Osteoblast (primary cell): ENCODE measurements around the gene SOX6. TPM values are rescaled to one million over a fixed set of nuclear protein-coding genes. Genes with fewer than 3 reads are reported as not detected.

Experiments
- DNase-seq: peaks from one replicate; pipeline ENCODE4 v3.0.0; 2011; ENCODE audit warnings: low spot score, mixed read lengths; ENCODE audit not compliant: insufficient read length; ENCODE audit errors: missing footprints
- H2AFZ ChIP-seq: 2 replicates; pipeline ENCODE4 v1.6.0; 2011; ENCODE audit warnings: mild to moderate bottlenecking, low read length
- H3K27ac ChIP-seq: 2 replicates; pipeline ENCODE4 v1.5.1; 2011; ENCODE audit warnings: mild to moderate bottlenecking, low read depth, low read length, moderate library complexity
- H3K27me3 ChIP-seq: 2 replicates; pipeline ENCODE4 v1.6.0; 2012; ENCODE audit warnings: mild to moderate bottlenecking, control low read depth, inconsistent platforms, low read length, moderate library complexity; ENCODE audit not compliant: insufficient read depth
- H3K36me3 ChIP-seq: 2 replicates; pipeline ENCODE4 v1.5.1; 2011; ENCODE audit warnings: mild to moderate bottlenecking, low read length, control low read depth, moderate library complexity; ENCODE audit not compliant: insufficient read depth
- H3K4me1 ChIP-seq: 2 replicates; pipeline ENCODE4 v1.5.1; 2011; ENCODE audit warnings: mild to moderate bottlenecking, low read length, control low read depth, moderate library complexity; ENCODE audit not compliant: insufficient read depth
- H3K4me2 ChIP-seq: 2 replicates; pipeline ENCODE4 v1.6.0; 2011; ENCODE audit warnings: mild to moderate bottlenecking, low read length; ENCODE audit not compliant: insufficient read depth
- H3K4me3 ChIP-seq: fragments of 200-600 bp; sonication (generic); 3 replicates; pipeline ENCODE4 v1.5.1; 2012; ENCODE audit warnings: mild to moderate bottlenecking, low read length, inconsistent platforms; ENCODE audit not compliant: insufficient read depth
- H3K79me2 ChIP-seq: 2 replicates; pipeline ENCODE4 v1.6.0; 2012; ENCODE audit warnings: mild to moderate bottlenecking, low read length, control low read depth, inconsistent platforms; ENCODE audit not compliant: insufficient read depth
- H3K9me3 ChIP-seq: 2 replicates; pipeline ENCODE4 v1.5.1; 2011; ENCODE audit warnings: low read depth, low read length, control low read depth
- H4K20me1 ChIP-seq: 2 replicates; pipeline ENCODE4 v1.6.0; 2012; ENCODE audit warnings: mild to moderate bottlenecking, low read length, control low read depth; ENCODE audit not compliant: insufficient read depth
- CTCF ChIP-seq: IDR thresholded peaks from 2 replicates; pipeline ENCODE4 v1.5.1; 2011; ENCODE audit warnings: mild to moderate bottlenecking, low read depth, low read length, moderate library complexity; ENCODE audit errors: extremely low read depth
- total RNA-seq: library from RNA; depleted of rRNA; stranded (reverse); fragments of >200 nt; gene quantifications from 2 replicates; pipeline ENCODE4 v1.2.3, GENCODE V29; 2012

SOX6 gene
- total RNA-seq, 1 donor: 3.3 TPM

DNA sequence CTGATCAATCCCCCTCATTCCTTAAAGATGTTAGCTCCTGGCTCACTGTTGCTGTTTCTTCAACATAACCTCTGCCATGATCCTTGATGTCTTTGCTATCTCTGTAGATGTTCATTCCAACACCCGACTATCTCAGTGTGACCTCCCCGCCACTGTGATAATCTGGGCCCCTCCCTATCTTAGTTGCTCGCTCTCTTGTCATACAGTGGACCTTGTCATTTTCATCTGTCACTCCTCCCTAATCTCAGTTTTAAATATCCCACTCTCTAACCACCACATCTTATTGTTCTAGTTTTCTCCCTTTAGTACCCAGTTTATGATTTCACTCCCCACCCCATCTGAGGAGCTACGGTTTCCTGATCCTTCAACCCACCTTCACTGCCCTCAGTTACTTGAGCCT is 379.2 kb downstream of the SOX6 start:
- Histone ChIP-seq H4K20me1 (no peaks in the 10 kb centered on the region), H3K4me2 (peak overlapping the region; percentile 7)

GRCh38 chr11:15976433-15977045 is 379.8 kb downstream of the SOX6 start:
- no peak overlapping the region for H2AFZ ChIP-seq
- H3K4me1 ChIP-seq: peaks cover 16% of the 10 kb centered on the region
- no peak for DNase-seq
- peak overlapping the region; percentile 7 for H3K4me2 ChIP-seq
- H3K9me3 ChIP-seq: no peaks in the 10 kb centered on the region
- H3K79me2 ChIP-seq: no peaks in the 10 kb centered on the region
- no peaks in the 10 kb centered on the region for H3K36me3 ChIP-seq
- no peaks in the 10 kb centered on the region for H3K27me3 ChIP-seq
- H3K27ac ChIP-seq: peak overlapping the region; percentile 2
- no peaks in the 10 kb centered on the region for H4K20me1 ChIP-seq
- no peak overlapping the region for H3K4me3 ChIP-seq
- TF ChIP-seq CTCF: no peak

More for the DNA sequence above, 379.2 kb downstream of the SOX6 start:
- Histone ChIP-seq H3K4me1 (peaks cover 16% of the 10 kb centered on the region), H3K36me3 (no peaks in the 10 kb centered on the region), H3K27me3 (no peaks in the 10 kb centered on the region), H3K4me3 (no peak overlapping the region), H3K79me2 (no peaks in the 10 kb centered on the region), H3K9me3 (no peaks in the 10 kb centered on the region), H3K27ac (no peak overlapping the region), H2AFZ (no peak overlapping the region)
- no peak for DNase-seq
- no peak for TF ChIP-seq CTCF

- peak overlapping the region; percentile 7 for H3K4me2 ChIP-seq
- H3K4me3 ChIP-seq: no peak overlapping the region
- no peaks in the 10 kb centered on the region for H4K20me1 ChIP-seq
- no peak overlapping the region for H2AFZ ChIP-seq
- H3K27ac ChIP-seq: no peak overlapping the region
- H3K27me3 ChIP-seq: no peaks in the 10 kb centered on the region
- DNase-seq: no peak
- H3K79me2 ChIP-seq: no peaks in the 10 kb centered on the region
- no peaks in the 10 kb centered on the region for H3K36me3 ChIP-seq
- TF ChIP-seq CTCF: no peak
- H3K4me1 ChIP-seq: peaks cover 16% of the 10 kb centered on the region
- H3K9me3 ChIP-seq: no peaks in the 10 kb centered on the region
These were observed 380.6 kb downstream of the SOX6 start for GRCh38 chr11:15975742-15976141.

- DNase-seq: no peak
- no peaks in the 10 kb centered on the region for H3K27me3 ChIP-seq
- no peaks in the 10 kb centered on the region for H3K79me2 ChIP-seq
- no peak overlapping the region for H3K4me2 ChIP-seq
- no peak for TF ChIP-seq CTCF
- H4K20me1 ChIP-seq: no peaks in the 10 kb centered on the region
- no peaks in the 10 kb centered on the region for H3K9me3 ChIP-seq
- H3K4me1 ChIP-seq: peaks cover 41% of the 10 kb centered on the region
- H3K4me3 ChIP-seq: no peak overlapping the region
- H3K36me3 ChIP-seq: no peaks in the 10 kb centered on the region
- H3K27ac ChIP-seq: no peak overlapping the region
- H2AFZ ChIP-seq: no peak overlapping the region
These were observed 383.5 kb downstream of the SOX6 start for GRCh38 chr11:15972838-15973237.
